IMR-90 (cell line): ENCODE measurements around the gene MTHFS.

Experiments used
- BHLHE40 ChIP-seq: fragments of 150-350 bp; IDR thresholded peaks from 2 replicates; pipeline ENCODE4 v1.6.1; 2016; ENCODE audit warnings: mild to moderate bottlenecking, low read depth, low read length
- CEBPB ChIP-seq: IDR thresholded peaks from 2 replicates; pipeline ENCODE4 v1.6.1; 2012; ENCODE audit warnings: low read depth, low read length, improper control_type of control experiment
- FOS ChIP-seq: fragments of 150-350 bp; IDR thresholded peaks from 2 replicates; pipeline ENCODE4 v1.6.1; 2016; ENCODE audit warnings: low read depth, low read length
- MXI1 ChIP-seq: IDR thresholded peaks from 2 replicates; pipeline ENCODE4 v1.6.1; 2012; ENCODE audit warnings: low read depth, mild to moderate bottlenecking, low read length, moderate library complexity, borderline replicate concordance
- NFE2L2 ChIP-seq: fragments of 150-350 bp; IDR thresholded peaks from 2 replicates; pipeline ENCODE4 v1.6.1; 2016; ENCODE audit warnings: low read depth, mild to moderate bottlenecking, low read length
- POLR2A ChIP-seq: IDR thresholded peaks from 2 replicates; pipeline ENCODE4 v1.6.1; 2012; ENCODE audit warnings: mild to moderate bottlenecking, low read depth, low read length
- RAD21 ChIP-seq: IDR thresholded peaks from 2 replicates; pipeline ENCODE4 v1.6.1; 2012; ENCODE audit warnings: low read length, improper control_type of control experiment
- RCOR1 ChIP-seq: IDR thresholded peaks from 2 replicates; pipeline ENCODE4 v1.6.1; 2012; ENCODE audit warnings: mild to moderate bottlenecking, low read length, improper control_type of control experiment; ENCODE audit not compliant: insufficient replicate concordance
- RFX5 ChIP-seq: IDR thresholded peaks from 2 replicates; pipeline ENCODE4 v1.8.0; 2012; ENCODE audit warnings: low read depth, mild to moderate bottlenecking, low read length, moderate library complexity
- TF ChIP-seq, protein P1 (sequence below): conservative IDR thresholded peaks from 2 replicates; pipeline ENCODE4 v1.5.1; 2012; ENCODE audit warnings: mild to moderate bottlenecking, low read depth, low read length, improper control_type of control experiment

DNA sequence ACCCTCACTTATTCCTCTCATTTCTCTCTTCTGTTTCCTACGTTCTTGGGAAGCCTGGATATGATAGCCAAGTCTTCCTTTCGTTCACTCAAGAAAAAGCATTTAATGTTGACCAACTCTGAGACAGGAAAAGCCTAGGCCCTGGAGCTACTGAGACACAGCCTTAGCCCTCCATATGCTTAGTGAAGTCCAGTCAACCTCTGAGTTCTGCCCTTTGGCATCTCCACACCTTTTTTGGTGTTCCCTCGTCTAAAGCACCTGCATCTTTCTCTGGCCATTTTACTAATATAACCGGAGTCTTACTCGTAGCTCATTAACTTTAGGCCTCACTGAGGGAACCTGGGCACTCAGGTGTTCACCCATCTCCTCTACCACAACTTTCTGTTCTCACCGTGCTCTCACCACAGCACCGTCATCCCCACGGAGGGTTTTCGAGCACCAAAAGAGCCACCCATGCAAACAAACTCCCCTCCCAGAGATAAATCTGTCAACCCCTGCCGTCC is 632 bp downstream of the MTHFS start:
- no peak for TF ChIP-seq POLR2A
- TF ChIP-seq, protein P1, sequence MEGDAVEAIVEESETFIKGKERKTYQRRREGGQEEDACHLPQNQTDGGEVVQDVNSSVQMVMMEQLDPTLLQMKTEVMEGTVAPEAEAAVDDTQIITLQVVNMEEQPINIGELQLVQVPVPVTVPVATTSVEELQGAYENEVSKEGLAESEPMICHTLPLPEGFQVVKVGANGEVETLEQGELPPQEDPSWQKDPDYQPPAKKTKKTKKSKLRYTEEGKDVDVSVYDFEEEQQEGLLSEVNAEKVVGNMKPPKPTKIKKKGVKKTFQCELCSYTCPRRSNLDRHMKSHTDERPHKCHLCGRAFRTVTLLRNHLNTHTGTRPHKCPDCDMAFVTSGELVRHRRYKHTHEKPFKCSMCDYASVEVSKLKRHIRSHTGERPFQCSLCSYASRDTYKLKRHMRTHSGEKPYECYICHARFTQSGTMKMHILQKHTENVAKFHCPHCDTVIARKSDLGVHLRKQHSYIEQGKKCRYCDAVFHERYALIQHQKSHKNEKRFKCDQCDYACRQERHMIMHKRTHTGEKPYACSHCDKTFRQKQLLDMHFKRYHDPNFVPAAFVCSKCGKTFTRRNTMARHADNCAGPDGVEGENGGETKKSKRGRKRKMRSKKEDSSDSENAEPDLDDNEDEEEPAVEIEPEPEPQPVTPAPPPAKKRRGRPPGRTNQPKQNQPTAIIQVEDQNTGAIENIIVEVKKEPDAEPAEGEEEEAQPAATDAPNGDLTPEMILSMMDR = no peak
- no peak for TF ChIP-seq BHLHE40
- TF ChIP-seq RCOR1 = no peak
- no peak for TF ChIP-seq RFX5
- TF ChIP-seq MXI1 = no peak
- TF ChIP-seq FOS = no peak
- TF ChIP-seq CEBPB = no peak
- TF ChIP-seq NFE2L2 = no peak
- no peak for TF ChIP-seq RAD21
